HG02884 (cell line): ENCODE results near the gene CCDC149.

Source experiments
- ATAC-seq: cut with Tn5 transposase; IDR thresholded peaks from one replicate; pipeline ENCODE4 v1.9.1; 2021; ENCODE audit warnings: mild to moderate bottlenecking, moderate library complexity; ENCODE audit not compliant: unreplicated experiment

The CCDC149 gene

GRCh38 chr4:24912252-24913118 lies at the start of gene CCDC149:
TSS of gene CCDC149 (minus strand) at chr4:24913042. CDS start at chr4:24912864, 178 bp downstream.
- ATAC-seq = peak; percentile 71

GRCh38 chr4:24957886-24958285 lies 45.0 kb upstream of the CCDC149 start:
- no peak for ATAC-seq

- no peak for ATAC-seq
Observed at GRCh38 chr4:24956763-24957162, 43.9 kb upstream of the CCDC149 start.

- no peak for ATAC-seq
Observed at GRCh38 chr4:24956091-24956490, 43.2 kb upstream of the CCDC149 start.

GRCh38 chr4:24952667-24953066 lies 39.8 kb upstream of the CCDC149 start:
- ATAC-seq = no peak

GRCh38 chr4:24949970-24950369 lies 37.1 kb upstream of the CCDC149 start:
- ATAC-seq = no peak

- ATAC-seq = no peak
Observed at GRCh38 chr4:24937917-24938281, 25.1 kb upstream of the CCDC149 start.

GRCh38 chr4:24937176-24937916 lies 24.5 kb upstream of the CCDC149 start:
- no peak for ATAC-seq

- no peak for ATAC-seq
Observed at GRCh38 chr4:24935856-24936255, 23.0 kb upstream of the CCDC149 start.

- ATAC-seq = no peak
Observed at GRCh38 chr4:24934311-24934710, 21.5 kb upstream of the CCDC149 start.

- no peak for ATAC-seq
Observed at GRCh38 chr4:24933684-24934275, 20.9 kb upstream of the CCDC149 start.

GRCh38 chr4:24932515-24933225 lies 19.8 kb upstream of the CCDC149 start:
- ATAC-seq = no peak

- no peak for ATAC-seq
Observed at GRCh38 chr4:24930151-24930550, 17.3 kb upstream of the CCDC149 start.

GRCh38 chr4:24928708-24929107 lies 15.9 kb upstream of the CCDC149 start:
- ATAC-seq = no peak

- ATAC-seq = no peak
Observed at GRCh38 chr4:24927049-24927448, 14.2 kb upstream of the CCDC149 start.

GRCh38 chr4:24924309-24924781 lies 11.5 kb upstream of the CCDC149 start:
- no peak for ATAC-seq

- ATAC-seq = no peak
Observed at GRCh38 chr4:24923550-24923949, 10.7 kb upstream of the CCDC149 start.

GRCh38 chr4:24923002-24923401 lies 10.2 kb upstream of the CCDC149 start:
- no peak for ATAC-seq

GRCh38 chr4:24922416-24922815 lies 9.6 kb upstream of the CCDC149 start:
- ATAC-seq = no peak

- ATAC-seq = no peak
Observed at GRCh38 chr4:24921491-24921890, 8.6 kb upstream of the CCDC149 start.

GRCh38 chr4:24920008-24920407 lies 7.2 kb upstream of the CCDC149 start:
- ATAC-seq = no peak
